HCT116 (cell line): ENCODE results near the gene SPDYE1. TPM values are rescaled to one million over a fixed set of nuclear protein-coding genes. Genes with fewer than 3 reads are reported as not detected.

Experiments used
- ATAC-seq: fragments of 200-7000 bp; cut with Tn5 transposase; 2 replicates; pipeline ENCODE4 v1.9.1; 2020; ENCODE audit warnings: mild to moderate bottlenecking, moderate library complexity
- BruUV-seq: library from RNA; stranded (reverse); fragments of 400-500 nt; replicated peaks from 2 replicates; lab custom pipeline; 2021; lab: Mats Ljungman, UMichigan
- CTCF ChIA-PET: fragments of 300-600 bp; sonication (Branson Sonifier 250); formaldehyde crosslinking; loops from one replicate; lab custom pipeline; 2021; ENCODE audit warnings: antibody characterized with exemption; lab: Charles Lee
- POLR2A ChIA-PET: fragments of 300-600, 350-600 bp; sonication (Branson Sonifier 250); formaldehyde crosslinking; loops from one replicate; lab custom pipeline; 2021; ENCODE audit warnings: antibody characterized with exemption; lab: Charles Lee
- RAD21 ChIA-PET, 2 experiments: fragments of 300-600 bp; sonication (Branson Sonifier 250); formaldehyde crosslinking; loops; one replicate each; lab custom pipeline; 2023; ENCODE audit warnings: low total read pairs in 2 of 2; ENCODE audit not compliant: uncharacterized antibody in 2 of 2, unreplicated experiment in 2 of 2, low non-redundant PET in 1 of 2; lab: Charles Lee
- DNase-seq: peaks from one replicate; pipeline ENCODE4 v3.0.0-alpha.2; 2010; ENCODE audit warnings: low read depth, low spot score
- H2AFZ ChIP-seq: fragments of 200-600 bp; shearing (Covaris generic), sonication (generic); 2 replicates; pipeline ENCODE4 v1.6.1; 2017; ENCODE audit warnings: low read depth, mixed run types, mixed read lengths, antibody characterized with exemption, low read length; ENCODE audit not compliant: poor library complexity, severe bottlenecking
- H3K27ac ChIP-seq: 2 replicates; pipeline ENCODE4 v1.5.1; 2012; ENCODE audit warnings: low read depth, low read length
- H3K27me3 ChIP-seq: fragments of 200-600 bp; sonication (generic); 2 replicates; pipeline ENCODE4 v1.6.1; 2016; ENCODE audit warnings: mixed run types, low read length, mixed read lengths; ENCODE audit not compliant: insufficient read depth
- H3K36me3 ChIP-seq, 2 experiments: fragments of 200-500 bp in 1 of 2; fragments of 200-600 bp in 1 of 2; sonication (Bioruptor generic) in 1 of 2; sonication (generic) in 1 of 2; 2 replicates each; pipeline versions ENCODE4 v1.5.1 to v1.6.1; 2014 to 2016; ENCODE audit warnings: low read length in 2 of 2, inconsistent platforms in 1 of 2, mixed read lengths in 1 of 2, mixed run types in 1 of 2; ENCODE audit not compliant: insufficient read depth in 2 of 2, control insufficient read depth in 1 of 2
- H3K4me1 ChIP-seq, 2 experiments: fragments of 200-600 bp in 1 of 2; sonication (generic) in 1 of 2; 2 replicates each; pipeline versions ENCODE4 v1.5.1 to v1.6.1; 2012 to 2017; ENCODE audit warnings: low read length in 2 of 2, inconsistent platforms in 1 of 2, mild to moderate bottlenecking in 1 of 2, mixed read lengths in 1 of 2, mixed run types in 1 of 2, moderate library complexity in 1 of 2; ENCODE audit not compliant: insufficient read depth in 2 of 2, control insufficient read depth in 1 of 2
- H3K4me2 ChIP-seq: fragments of 200-600 bp; sonication (generic); 2 replicates; pipeline ENCODE4 v1.6.1; 2017; ENCODE audit warnings: mixed run types, low read length, mixed read lengths
- H3K4me3 ChIP-seq, 2 experiments: fragments of 200-600 bp in 1 of 2; sonication (generic) in 1 of 2; replicated peaks in 1 of 2; 2 replicates each; pipeline ENCODE4 v1.5.1; 2011 to 2016; ENCODE audit warnings: low read length in 2 of 2, control low read depth in 1 of 2, low read depth in 1 of 2, mild to moderate bottlenecking in 1 of 2, mixed read lengths in 1 of 2, mixed run types in 1 of 2
- H3K79me2 ChIP-seq: fragments of 200-600 bp; sonication (generic); 2 replicates; pipeline ENCODE4 v1.6.1; 2017; ENCODE audit warnings: mild to moderate bottlenecking, mixed run types, low read length, moderate library complexity, mixed read lengths; ENCODE audit not compliant: insufficient read depth
- H3K9ac ChIP-seq: fragments of 200-600 bp; sonication (generic); 2 replicates; pipeline ENCODE4 v1.6.1; 2016; ENCODE audit warnings: low read length, mixed read lengths
- H3K9me2 ChIP-seq: fragments of 200-600 bp; sonication (generic), shearing (Covaris generic); 2 replicates; pipeline ENCODE4 v1.6.1; 2017; ENCODE audit warnings: mixed run types, mild to moderate bottlenecking, moderate library complexity; ENCODE audit not compliant: insufficient read depth
- H3K9me3 ChIP-seq, 2 experiments: fragments of 200-500 bp in 1 of 2; fragments of 200-600 bp in 1 of 2; sonication (Bioruptor generic) in 1 of 2; sonication (generic) in 1 of 2; 2 replicates each; pipeline ENCODE4 v1.6.1; 2014 to 2017; ENCODE audit warnings: low read length in 2 of 2, mixed read lengths in 2 of 2, inconsistent platforms in 1 of 2, low read depth in 1 of 2, mild to moderate bottlenecking in 1 of 2, mixed run types in 1 of 2, moderate library complexity in 1 of 2; ENCODE audit not compliant: control insufficient read depth in 1 of 2, insufficient read depth in 1 of 2
- H4K20me1 ChIP-seq: fragments of 200-600 bp; sonication (generic), shearing (Covaris generic); 2 replicates; pipeline ENCODE4 v1.6.1; 2017; ENCODE audit warnings: mixed run types, mild to moderate bottlenecking, moderate library complexity; ENCODE audit not compliant: insufficient read depth
- CBX3 ChIP-seq: IDR thresholded peaks from 2 replicates; pipeline ENCODE4 v1.6.1; 2012; ENCODE audit warnings: low read depth
- EZH2phosphoT487 ChIP-seq: fragments of 200-600 bp; IDR thresholded peaks from 2 replicates; pipeline ENCODE4 v1.6.1; 2018; ENCODE audit warnings: antibody characterized with exemption, borderline replicate concordance
- MAX ChIP-seq: IDR thresholded peaks from 2 replicates; pipeline ENCODE4 v1.6.1; 2012
- RAD21 ChIP-seq: IDR thresholded peaks from 2 replicates; pipeline ENCODE4 v1.6.1; 2012; ENCODE audit warnings: low read depth, mild to moderate bottlenecking
- SRF ChIP-seq: IDR thresholded peaks from 2 replicates; pipeline ENCODE4 v1.6.1; 2012; ENCODE audit warnings: low read depth
- YY1 ChIP-seq: IDR thresholded peaks from 2 replicates; pipeline ENCODE4 v1.6.1; 2011; ENCODE audit warnings: low read length, low read depth, moderate library complexity, mild to moderate bottlenecking; ENCODE audit not compliant: insufficient replicate concordance; ENCODE audit errors: extremely low read depth
- intact Hi-C: fragments of 100-400 bp; cut with micrococcal nuclease; formaldehyde crosslinking; loops from 2 replicates; pipeline ENCODE4 v1.10.0; 2022
- total RNA-seq: library from RNA; stranded (reverse); gene quantifications from one replicate; pipeline ENCODE4 v1.2.1, GENCODE V29; 2021; ENCODE audit not compliant: unreplicated experiment
- TF ChIP-seq, protein P1 (sequence below): IDR thresholded peaks from 2 replicates; pipeline ENCODE4 v1.6.1; 2011; ENCODE audit warnings: mild to moderate bottlenecking, low read length, moderate library complexity; ENCODE audit not compliant: insufficient replicate concordance; ENCODE audit errors: extremely low read depth
- TF ChIP-seq, protein P2 (sequence below): IDR thresholded peaks from 2 replicates; pipeline ENCODE4 v1.6.1; 2012; ENCODE audit warnings: low read depth

Gene SPDYE1
- total RNA-seq, 1 experiment from 2014 or later = not detected

DNA sequence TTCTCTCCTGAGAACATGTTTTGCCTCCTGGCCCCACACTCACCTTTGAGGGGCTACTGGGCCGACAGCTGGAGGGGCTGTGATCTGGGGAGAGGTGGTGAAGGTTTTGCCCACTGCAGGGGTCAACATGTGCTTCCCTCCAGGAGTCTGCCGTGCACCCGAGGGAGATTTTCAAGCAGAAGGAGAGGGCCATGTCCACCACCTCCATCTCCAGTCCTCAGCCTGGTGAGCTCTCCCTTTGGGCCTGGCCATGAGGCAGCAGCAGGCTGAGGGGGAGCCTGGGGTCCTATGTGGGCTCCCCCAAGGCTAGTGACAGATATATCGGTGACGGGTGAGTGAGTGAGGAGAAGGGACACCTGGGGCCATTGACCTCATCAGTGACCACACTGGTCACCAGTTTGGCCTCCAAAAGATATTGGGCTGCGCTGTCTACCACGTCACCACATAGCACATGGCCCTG is 61.1 kb downstream of the SPDYE1 start:
- H3K4me3 ChIP-seq = no peak overlapping the region
- no TSS peak for BruUV-seq
- RAD21 ChIA-PET = no interaction called here
- no peak overlapping the region for H3K27ac ChIP-seq
- H3K9ac ChIP-seq = no peak overlapping the region
- H3K4me2 ChIP-seq = no peak overlapping the region
- peaks cover 28 to 45% of the 10 kb centered on the region in 2 experiments for H3K36me3 ChIP-seq
- no peaks in the 10 kb centered on the region for H4K20me1 ChIP-seq
- POLR2A ChIA-PET = no interaction called here
- no peak for DNase-seq
- TF ChIP-seq, protein P1, sequence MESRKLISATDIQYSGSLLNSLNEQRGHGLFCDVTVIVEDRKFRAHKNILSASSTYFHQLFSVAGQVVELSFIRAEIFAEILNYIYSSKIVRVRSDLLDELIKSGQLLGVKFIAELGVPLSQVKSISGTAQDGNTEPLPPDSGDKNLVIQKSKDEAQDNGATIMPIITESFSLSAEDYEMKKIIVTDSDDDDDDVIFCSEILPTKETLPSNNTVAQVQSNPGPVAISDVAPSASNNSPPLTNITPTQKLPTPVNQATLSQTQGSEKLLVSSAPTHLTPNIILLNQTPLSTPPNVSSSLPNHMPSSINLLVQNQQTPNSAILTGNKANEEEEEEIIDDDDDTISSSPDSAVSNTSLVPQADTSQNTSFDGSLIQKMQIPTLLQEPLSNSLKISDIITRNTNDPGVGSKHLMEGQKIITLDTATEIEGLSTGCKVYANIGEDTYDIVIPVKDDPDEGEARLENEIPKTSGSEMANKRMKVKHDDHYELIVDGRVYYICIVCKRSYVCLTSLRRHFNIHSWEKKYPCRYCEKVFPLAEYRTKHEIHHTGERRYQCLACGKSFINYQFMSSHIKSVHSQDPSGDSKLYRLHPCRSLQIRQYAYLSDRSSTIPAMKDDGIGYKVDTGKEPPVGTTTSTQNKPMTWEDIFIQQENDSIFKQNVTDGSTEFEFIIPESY = no peak
- TF ChIP-seq MAX = no peak
- no peak for TF ChIP-seq CBX3
- TF ChIP-seq YY1 = no peak
- TF ChIP-seq, protein P2, sequence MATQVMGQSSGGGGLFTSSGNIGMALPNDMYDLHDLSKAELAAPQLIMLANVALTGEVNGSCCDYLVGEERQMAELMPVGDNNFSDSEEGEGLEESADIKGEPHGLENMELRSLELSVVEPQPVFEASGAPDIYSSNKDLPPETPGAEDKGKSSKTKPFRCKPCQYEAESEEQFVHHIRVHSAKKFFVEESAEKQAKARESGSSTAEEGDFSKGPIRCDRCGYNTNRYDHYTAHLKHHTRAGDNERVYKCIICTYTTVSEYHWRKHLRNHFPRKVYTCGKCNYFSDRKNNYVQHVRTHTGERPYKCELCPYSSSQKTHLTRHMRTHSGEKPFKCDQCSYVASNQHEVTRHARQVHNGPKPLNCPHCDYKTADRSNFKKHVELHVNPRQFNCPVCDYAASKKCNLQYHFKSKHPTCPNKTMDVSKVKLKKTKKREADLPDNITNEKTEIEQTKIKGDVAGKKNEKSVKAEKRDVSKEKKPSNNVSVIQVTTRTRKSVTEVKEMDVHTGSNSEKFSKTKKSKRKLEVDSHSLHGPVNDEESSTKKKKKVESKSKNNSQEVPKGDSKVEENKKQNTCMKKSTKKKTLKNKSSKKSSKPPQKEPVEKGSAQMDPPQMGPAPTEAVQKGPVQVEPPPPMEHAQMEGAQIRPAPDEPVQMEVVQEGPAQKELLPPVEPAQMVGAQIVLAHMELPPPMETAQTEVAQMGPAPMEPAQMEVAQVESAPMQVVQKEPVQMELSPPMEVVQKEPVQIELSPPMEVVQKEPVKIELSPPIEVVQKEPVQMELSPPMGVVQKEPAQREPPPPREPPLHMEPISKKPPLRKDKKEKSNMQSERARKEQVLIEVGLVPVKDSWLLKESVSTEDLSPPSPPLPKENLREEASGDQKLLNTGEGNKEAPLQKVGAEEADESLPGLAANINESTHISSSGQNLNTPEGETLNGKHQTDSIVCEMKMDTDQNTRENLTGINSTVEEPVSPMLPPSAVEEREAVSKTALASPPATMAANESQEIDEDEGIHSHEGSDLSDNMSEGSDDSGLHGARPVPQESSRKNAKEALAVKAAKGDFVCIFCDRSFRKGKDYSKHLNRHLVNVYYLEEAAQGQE = no peak
- TF ChIP-seq EZH2phosphoT487 = no peak
- TF ChIP-seq RAD21 = no peak
- TF ChIP-seq SRF = no peak
- TF ChIP-seq, all 23 proteins: peak for 0
- intact Hi-C loops = no loop called here
- CTCF ChIA-PET = no interaction called here
- Histone ChIP-seq H3K27me3 (no peaks in the 10 kb centered on the region), H3K9me3 (no peaks in the 10 kb centered on the region), H3K79me2 (no peaks in the 10 kb centered on the region), H3K4me1 (no peaks in the 10 kb centered on the region), H3K9me2 (no peaks in the 10 kb centered on the region), H2AFZ (no peak overlapping the region)
- ATAC-seq = no peak
